Spleen (tissue), 7 donors: ENCODE results near the gene VSNL1.

Source experiments
- CTCF ChIP-seq, 11 experiments: fragments of 200-600 bp in 7 of 11; fragments of 450-650 bp in 4 of 11; sonication (generic) in 4 of 11; IDR thresholded peaks in 8 of 11; conservative IDR thresholded peaks in 3 of 11; 1 replicate in 7 of 11; 2 replicates in 4 of 11; pipeline versions ENCODE4 v1.4.0 to v1.8.0; 2016 to 2021; ENCODE audit warnings: antibody characterized with exemption in 11 of 11, inconsistent platforms in 4 of 11, mild to moderate bottlenecking in 1 of 11
- POLR2A ChIP-seq, 3 donors: fragments of 450-650 bp; IDR thresholded peaks; one replicate each; pipeline ENCODE4 v1.5.1; 2017; ENCODE audit warnings: antibody characterized with exemption in 3 of 3, mild to moderate bottlenecking in 1 of 3
- POLR2AphosphoS5 ChIP-seq, 3 donors: sonication (generic); formaldehyde crosslinking; IDR thresholded peaks; one replicate each; pipeline ENCODE4 v1.5.1; 2017; ENCODE audit warnings: antibody characterized with exemption in 3 of 3
- donor health status: DM: no; HTN: no; CAD: no; lungs with moderate emphysema.
- donor health status: DM: no; HTN: no; CAD: no.
- donor health status: DM: no; HTN: no; CAD: no.

GRCh38 chr2:17640406-17640805 is 99.9 kb downstream of the VSNL1 start:
- TF ChIP-seq CTCF (IDR thresholded peaks at IDR 0.05 in 8 of 11, conservative IDR thresholded peaks at IDR 0.05 in 3 of 11) (no peak), POLR2A (IDR thresholded peaks at IDR 0.05) (no peak), POLR2AphosphoS5 (IDR thresholded peaks at IDR 0.05) (no peak)
